GM12872 (cell line): ENCODE measurements around the gene GNAZ.

Experiments used
- CTCF ChIP-seq: IDR thresholded peaks from 3 replicates; pipeline ENCODE4 v1.5.1; 2011; ENCODE audit warnings: low read depth, mild to moderate bottlenecking, low read length, moderate library complexity; ENCODE audit not compliant: insufficient read depth

The GNAZ gene

GRCh38 chr22:23070418-23071229 is at the start of gene GNAZ:
Gene GNAZ (plus strand): TSS chr22:23070519. CDS start chr22:23095696, 25,177 bp downstream.
- TF ChIP-seq CTCF, result no peak

- no peak for TF ChIP-seq CTCF
These were observed 49.5 kb upstream of the GNAZ start for GRCh38 chr22:23020659-23021293.

GRCh38 chr22:23023294-23023693 is 47.0 kb upstream of the GNAZ start:
- TF ChIP-seq CTCF, result no peak

- no peak for TF ChIP-seq CTCF
These were observed 43.5 kb upstream of the GNAZ start for GRCh38 chr22:23026777-23027176.

GRCh38 chr22:23029521-23030228 is 40.6 kb upstream of the GNAZ start:
- no peak for TF ChIP-seq CTCF

GRCh38 chr22:23031381-23031780 is 38.9 kb upstream of the GNAZ start:
- no peak for TF ChIP-seq CTCF

GRCh38 chr22:23031786-23032185 is 38.5 kb upstream of the GNAZ start:
- TF ChIP-seq CTCF, result no peak
